Body of pancreas (tissue), 4 donors: ENCODE data around the gene IFITM10. TPM values are rescaled to one million over a fixed set of nuclear protein-coding genes. Genes with fewer than 3 reads are reported as not detected.

Experiments
- ATAC-seq: fragments of 150-250 bp; one replicate; pipeline ENCODE4 v1.9.1; 2016
- DNase-seq, 4 donors: peaks; one replicate each; pipeline ENCODE4 v3.0.0-alpha.2; 2019
- H3K27ac ChIP-seq, 4 donors: fragments of 200-600 bp; sonication (generic); 1 replicate in 3 of 4; 2 replicates in 1 of 4; pipeline versions ENCODE4 v1.5.1 to v1.6.1; 2016 to 2019; ENCODE audit warnings: mild to moderate bottlenecking in 1 of 4, mixed read lengths in 1 of 4, moderate library complexity in 1 of 4
- H3K27me3 ChIP-seq, 2 donors: fragments of 200-600 bp; sonication (generic); one replicate each; pipeline ENCODE4 v1.6.0; 2016; ENCODE audit warnings: mild to moderate bottlenecking in 1 of 2
- H3K36me3 ChIP-seq, 2 donors: fragments of 200-600 bp; sonication (generic); replicated peaks in 1 of 2; 2 replicates each; pipeline ENCODE4 v1.5.1; 2016; ENCODE audit warnings: low read depth in 2 of 2; ENCODE audit not compliant: insufficient read depth in 1 of 2
- H3K4me1 ChIP-seq: fragments of 200-600 bp; sonication (generic); one replicate; pipeline ENCODE4 v1.6.0; 2016
- H3K4me3 ChIP-seq, 2 donors: fragments of 200-600 bp; sonication (generic); 1 replicate in 1 of 2; 2 replicates in 1 of 2; pipeline ENCODE4 v1.5.1; 2016 to 2019
- H3K9me3 ChIP-seq, 3 donors: fragments of 200-600 bp; sonication (generic); 1 replicate in 2 of 3; 2 replicates in 1 of 3; pipeline ENCODE4 v1.5.1; 2016
- POLR2A ChIP-seq, 3 donors: fragments of 450-650 bp; IDR thresholded peaks; one replicate each; pipeline ENCODE4 v1.6.1; 2016; ENCODE audit warnings: antibody characterized with exemption in 3 of 3, mild to moderate bottlenecking in 2 of 3
- WGBS, 2 donors: methylation state at CpG; one replicate each; pipeline ENCODE4 v1.1.5; 2017; 5-methylcytosine and 5-hydroxymethylcytosine counted together
- intact Hi-C: fragments of 100-400 bp; cut with DNase I; formaldehyde crosslinking; loops from one replicate; pipeline ENCODE4 v1.15.1; 2023
- total RNA-seq, 2 donors: library from RNA; depleted of rRNA; stranded (reverse); fragments of >200 nt; gene quantifications; one replicate each; pipeline ENCODE4 v1.1.0, GENCODE V29; 2016
- TF ChIP-seq, protein P1 (sequence below), 7 experiments: fragments of 450-650 bp in 4 of 7; fragments of 200-600 bp in 3 of 7; sonication (generic) in 3 of 7; IDR thresholded peaks; one replicate each; pipeline ENCODE4 v1.5.1; 2016 to 2019; ENCODE audit warnings: antibody characterized with exemption in 7 of 7

The IFITM10 gene
- total RNA-seq, 2 donors from 2014 or later = 0.26 TPM; not detected in 1

GRCh38 chr11:1752907-1753228 is 2.5 kb upstream of the IFITM10 start:
- Histone ChIP-seq H3K27ac (no peak overlapping the region), H3K4me1 (peaks cover 38% of the 10 kb centered on the region), H3K9me3 (no peaks in the 10 kb centered on the region), H3K27me3 (no peaks in the 10 kb centered on the region), H3K4me3 (no peak overlapping the region), H3K36me3 (peaks cover 17 to 33% of the 10 kb centered on the region in 2 donors)
- no peak for ATAC-seq
- intact Hi-C loops = no loop called here
- TF ChIP-seq, protein P1, sequence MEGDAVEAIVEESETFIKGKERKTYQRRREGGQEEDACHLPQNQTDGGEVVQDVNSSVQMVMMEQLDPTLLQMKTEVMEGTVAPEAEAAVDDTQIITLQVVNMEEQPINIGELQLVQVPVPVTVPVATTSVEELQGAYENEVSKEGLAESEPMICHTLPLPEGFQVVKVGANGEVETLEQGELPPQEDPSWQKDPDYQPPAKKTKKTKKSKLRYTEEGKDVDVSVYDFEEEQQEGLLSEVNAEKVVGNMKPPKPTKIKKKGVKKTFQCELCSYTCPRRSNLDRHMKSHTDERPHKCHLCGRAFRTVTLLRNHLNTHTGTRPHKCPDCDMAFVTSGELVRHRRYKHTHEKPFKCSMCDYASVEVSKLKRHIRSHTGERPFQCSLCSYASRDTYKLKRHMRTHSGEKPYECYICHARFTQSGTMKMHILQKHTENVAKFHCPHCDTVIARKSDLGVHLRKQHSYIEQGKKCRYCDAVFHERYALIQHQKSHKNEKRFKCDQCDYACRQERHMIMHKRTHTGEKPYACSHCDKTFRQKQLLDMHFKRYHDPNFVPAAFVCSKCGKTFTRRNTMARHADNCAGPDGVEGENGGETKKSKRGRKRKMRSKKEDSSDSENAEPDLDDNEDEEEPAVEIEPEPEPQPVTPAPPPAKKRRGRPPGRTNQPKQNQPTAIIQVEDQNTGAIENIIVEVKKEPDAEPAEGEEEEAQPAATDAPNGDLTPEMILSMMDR (IDR thresholded peaks at IDR 0.05) = no peak
- TF ChIP-seq POLR2A (IDR thresholded peaks at IDR 0.05) = no peak
- no peak for DNase-seq
- 87 to 100% methylated on average over 9 to 10 of the region's 10 CpGs for WGBS, 2 donors

- ATAC-seq (no peak), DNase-seq (no peak)
- Histone ChIP-seq H3K36me3 (peaks cover 14 to 32% of the 10 kb centered on the region in 2 donors), H3K27me3 (no peaks in the 10 kb centered on the region), H3K4me3 (no peak overlapping the region), H3K27ac (no peak overlapping the region), H3K4me1 (peaks cover 38% of the 10 kb centered on the region), H3K9me3 (no peaks in the 10 kb centered on the region)
- no peak for TF ChIP-seq POLR2A (IDR thresholded peaks at IDR 0.05)
- TF ChIP-seq, protein P1 (IDR thresholded peaks at IDR 0.05) = no peak
- 72 to 91% methylated on average over 6 to 22 of the region's 24 CpGs for WGBS, 2 donors
- intact Hi-C loops = no loop called here
These were observed 1.9 kb upstream of the IFITM10 start for GRCh38 chr11:1751999-1752906.

GRCh38 chr11:1751531-1751921 is 1.1 kb upstream of the IFITM10 start:
- no peak overlapping the region for H3K27ac ChIP-seq
- ATAC-seq = no peak
- peaks cover 34% of the 10 kb centered on the region for H3K4me1 ChIP-seq
- intact Hi-C loops = no loop called here
- no peak for DNase-seq
- TF ChIP-seq, protein P1 (IDR thresholded peaks at IDR 0.05) = no peak
- TF ChIP-seq POLR2A (IDR thresholded peaks at IDR 0.05) = no peak
- H3K4me3 ChIP-seq = no peak overlapping the region
- peaks cover 6 to 27% of the 10 kb centered on the region in 2 donors for H3K36me3 ChIP-seq
- H3K27me3 ChIP-seq = no peaks in the 10 kb centered on the region
- whole genome bisulfite sequencing, 2 donors = 73 to 81% methylated on average over 3 to 5 of the region's 5 CpGs
- H3K9me3 ChIP-seq = no peaks in the 10 kb centered on the region

GRCh38 chr11:1750840-1751530 is 590 bp upstream of the IFITM10 start:
- intact Hi-C loops = no loop called here
- TF ChIP-seq, protein P1 (IDR thresholded peaks at IDR 0.05) = no peak
- no peak for TF ChIP-seq POLR2A (IDR thresholded peaks at IDR 0.05)
- WGBS, 2 donors = 52 to 54% methylated on average over 4 to 13 of the region's 14 CpGs
- H3K9me3 ChIP-seq = no peaks in the 10 kb centered on the region
- no peak for ATAC-seq
- DNase-seq = no peak
- peaks cover under 1 to 23% of the 10 kb centered on the region in 2 donors for H3K36me3 ChIP-seq
- H3K4me1 ChIP-seq = peaks cover 29% of the 10 kb centered on the region
- no peak overlapping the region for H3K4me3 ChIP-seq
- H3K27ac ChIP-seq = no peak overlapping the region
- no peaks in the 10 kb centered on the region for H3K27me3 ChIP-seq
